GM19467 (cell line): ENCODE measurements around the gene LRP4.
A peak's percentile ranks its signal among the peaks of the same experiment; 100 is the strongest.
"Not testable (repeated sequence)": the region's sequence is repeated elsewhere in the genome, so short reads cannot be mapped to it uniquely, and the experiment has no call there.

ENCODE experiments used
- ATAC-seq: cut with Tn5 transposase; IDR thresholded peaks from one replicate; pipeline ENCODE4 v1.9.1; 2021; ENCODE audit warnings: mild to moderate bottlenecking, moderate library complexity; ENCODE audit not compliant: unreplicated experiment

The LRP4 gene

GRCh38 chr11:46918083-46918787, at the start of gene LRP4:
TSS of gene LRP4 (minus strand) at chr11:46918550. CDS start at chr11:46918379, 171 bp downstream.
- ATAC-seq = no peak

- no peak for ATAC-seq
Measured at GRCh38 chr11:46967962-46968361, 49.6 kb upstream of the LRP4 start.

- ATAC-seq = no peak
Measured at GRCh38 chr11:46966773-46967172, 48.4 kb upstream of the LRP4 start.

GRCh38 chr11:46963844-46964243, 45.5 kb upstream of the LRP4 start:
- ATAC-seq = no peak

GRCh38 chr11:46961886-46962285, 43.5 kb upstream of the LRP4 start:
- not testable (repeated sequence) for ATAC-seq

- no peak for ATAC-seq
Measured at GRCh38 chr11:46961041-46961440, 42.7 kb upstream of the LRP4 start.

GRCh38 chr11:46958777-46959176, 40.4 kb upstream of the LRP4 start:
- ATAC-seq = no peak

GRCh38 chr11:46953093-46953492, 34.7 kb upstream of the LRP4 start:
- ATAC-seq = no peak

- no peak for ATAC-seq
Measured at GRCh38 chr11:46952553-46952952, 34.2 kb upstream of the LRP4 start.

- no peak for ATAC-seq
Measured at GRCh38 chr11:46951864-46952263, 33.5 kb upstream of the LRP4 start.

GRCh38 chr11:46949297-46949696, 30.9 kb upstream of the LRP4 start:
- no peak for ATAC-seq

- no peak for ATAC-seq
Measured at GRCh38 chr11:46948378-46949131, 30.2 kb upstream of the LRP4 start.

- ATAC-seq = no peak
Measured at GRCh38 chr11:46947399-46948077, 29.2 kb upstream of the LRP4 start.

- no peak for ATAC-seq
Measured at GRCh38 chr11:46944356-46945075, 26.2 kb upstream of the LRP4 start.

GRCh38 chr11:46942172-46942571, 23.8 kb upstream of the LRP4 start:
- ATAC-seq = no peak

GRCh38 chr11:46936138-46937110, 18.1 kb upstream of the LRP4 start, which contains the start of gene CSTPP1:
TSS of gene CSTPP1 (plus strand) at chr11:46936761. CDS start at chr11:46936806, 45 bp downstream.
- peak; percentile 92 for ATAC-seq

GRCh38 chr11:46930089-46930488, 11.7 kb upstream of the LRP4 start:
- ATAC-seq = no peak

GRCh38 chr11:46928701-46929100, 10.4 kb upstream of the LRP4 start:
- not testable (repeated sequence) for ATAC-seq

GRCh38 chr11:46927928-46928327, 9.6 kb upstream of the LRP4 start:
- not testable (repeated sequence) for ATAC-seq

- ATAC-seq = no peak
Measured at GRCh38 chr11:46920755-46921154, 2.4 kb upstream of the LRP4 start.
